HG03469 (cell line): Measurements from ENCODE around the gene JAK3.

Source experiments
- ATAC-seq: cut with Tn5 transposase; IDR thresholded peaks from one replicate; pipeline ENCODE4 v1.9.1; 2021; ENCODE audit warnings: mild to moderate bottlenecking, moderate library complexity, moderate number of reproducible peaks; ENCODE audit not compliant: unreplicated experiment

JAK3 gene

DNA sequence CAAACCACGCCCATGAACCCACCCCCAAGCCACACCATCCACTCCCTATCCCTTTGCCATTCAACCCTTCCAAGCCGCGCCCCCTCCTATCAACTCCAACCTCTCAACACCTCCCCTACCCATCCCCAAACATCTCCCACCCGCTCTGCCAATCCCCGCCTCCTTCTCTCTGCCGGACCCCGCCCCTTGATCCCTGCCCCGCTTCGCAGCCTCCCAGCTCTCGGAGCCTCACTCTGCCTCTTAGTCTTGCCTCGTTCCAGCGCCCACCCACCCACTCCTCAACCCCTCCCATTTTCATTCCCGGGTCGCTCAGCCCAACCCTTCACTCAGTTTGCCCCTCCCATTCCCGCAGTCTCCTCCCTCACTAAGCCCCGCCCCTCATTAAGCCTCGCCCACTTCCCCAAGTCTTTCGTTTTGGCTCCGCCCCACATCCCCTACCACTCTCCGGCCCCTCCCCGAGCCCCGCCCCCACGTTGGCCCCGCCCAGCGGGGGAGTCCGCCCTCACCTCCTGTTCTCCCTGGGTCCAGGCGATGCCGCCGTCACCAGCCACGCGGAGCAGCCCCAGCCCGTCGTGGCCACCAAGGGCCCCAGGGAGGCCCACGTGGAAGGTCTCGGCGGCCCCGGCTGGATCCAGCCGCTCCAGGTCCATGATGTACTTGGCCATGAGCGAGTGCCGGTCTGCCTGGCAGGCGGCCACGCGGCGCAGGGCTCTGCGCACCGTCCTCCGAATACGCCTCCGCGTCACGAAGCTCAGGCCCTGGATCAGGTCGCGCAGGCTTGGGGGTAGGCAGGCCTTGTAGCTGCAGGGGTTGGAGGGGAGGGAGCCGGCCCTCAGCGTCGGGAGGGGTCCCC is 5.7 kb downstream of the JAK3 start:
- no peak for ATAC-seq

DNA sequence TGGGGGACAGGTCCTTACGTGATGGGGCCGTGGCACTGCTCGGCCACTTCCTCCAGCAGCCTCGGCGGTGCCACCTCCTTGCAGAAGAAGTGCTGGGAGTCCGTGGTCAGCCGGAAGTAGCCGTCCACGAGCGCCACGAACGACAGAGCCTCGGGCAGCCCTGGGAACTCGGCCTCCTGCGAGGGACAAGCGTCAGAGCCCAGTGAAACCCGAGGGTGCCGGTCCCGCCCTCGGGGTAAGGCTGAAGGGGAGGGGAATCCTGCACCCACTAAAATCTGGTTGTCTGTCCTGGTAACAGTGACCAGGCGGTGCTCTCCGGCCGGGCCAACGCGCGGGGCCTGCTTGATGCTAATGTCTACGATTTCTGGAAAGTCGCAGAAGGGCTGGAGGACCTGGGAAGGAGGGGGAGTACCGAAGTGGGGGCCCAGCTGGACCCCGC is 6.4 kb downstream of the JAK3 start:
- no peak for ATAC-seq

DNA sequence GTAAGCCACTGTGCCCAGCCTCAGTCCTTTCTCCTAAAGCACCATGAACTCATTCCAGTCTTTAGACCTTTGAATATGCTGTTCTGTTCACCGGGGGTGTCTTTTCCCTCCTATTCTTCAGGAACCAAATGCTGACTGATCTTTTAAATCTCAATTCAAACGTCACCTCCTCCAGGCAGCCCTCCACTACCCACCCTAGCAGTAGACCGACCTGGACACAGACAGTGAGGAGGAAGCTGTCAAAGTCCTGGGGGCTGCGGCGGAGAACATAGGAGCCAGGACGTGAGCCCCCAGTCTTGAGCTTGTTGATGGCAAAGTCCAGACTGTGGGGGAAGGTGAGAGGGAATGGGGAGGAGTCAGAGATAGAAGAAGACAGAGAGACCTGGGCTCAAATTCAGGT is 7.8 kb downstream of the JAK3 start:
- no peak for ATAC-seq

DNA sequence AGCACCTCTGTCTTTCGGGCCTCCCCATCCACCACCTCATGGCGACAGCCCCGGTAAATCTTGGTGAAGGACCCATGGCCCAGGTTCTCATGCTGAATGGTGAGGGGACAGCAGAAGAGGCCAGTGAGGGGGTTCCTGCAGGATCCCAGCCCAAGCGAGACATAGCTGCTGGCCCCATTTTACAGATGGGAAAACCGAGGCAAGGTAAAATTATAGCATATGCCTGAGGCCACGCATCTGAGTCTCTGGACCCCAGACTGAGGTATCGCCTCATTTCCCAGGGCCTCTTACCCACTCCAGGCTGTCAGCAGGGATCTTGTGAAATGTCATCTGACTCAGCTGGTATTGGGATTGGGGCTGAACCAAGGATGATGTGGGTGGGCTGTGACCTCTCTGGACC is 9.8 kb downstream of the JAK3 start:
- no peak for ATAC-seq

DNA sequence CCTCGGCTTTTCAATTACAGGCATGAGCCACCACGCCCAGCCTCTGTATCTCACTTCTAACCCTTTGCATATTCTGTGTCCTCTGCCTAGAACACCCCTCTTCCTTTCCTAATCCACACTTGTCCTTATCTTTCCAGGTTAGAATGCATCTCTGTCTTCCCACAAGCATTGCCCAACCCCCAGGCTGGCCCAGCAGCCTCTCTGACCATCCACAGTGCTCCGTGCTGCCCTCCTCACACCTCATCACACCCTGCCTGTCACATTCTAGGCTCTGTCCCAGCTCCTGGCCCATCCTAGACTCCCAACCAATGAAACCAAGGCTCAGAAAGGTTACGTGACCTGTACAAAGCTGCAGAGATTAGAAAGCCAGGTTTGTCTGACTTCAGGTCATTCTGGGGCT is 11.3 kb downstream of the JAK3 start:
- ATAC-seq = no peak

DNA sequence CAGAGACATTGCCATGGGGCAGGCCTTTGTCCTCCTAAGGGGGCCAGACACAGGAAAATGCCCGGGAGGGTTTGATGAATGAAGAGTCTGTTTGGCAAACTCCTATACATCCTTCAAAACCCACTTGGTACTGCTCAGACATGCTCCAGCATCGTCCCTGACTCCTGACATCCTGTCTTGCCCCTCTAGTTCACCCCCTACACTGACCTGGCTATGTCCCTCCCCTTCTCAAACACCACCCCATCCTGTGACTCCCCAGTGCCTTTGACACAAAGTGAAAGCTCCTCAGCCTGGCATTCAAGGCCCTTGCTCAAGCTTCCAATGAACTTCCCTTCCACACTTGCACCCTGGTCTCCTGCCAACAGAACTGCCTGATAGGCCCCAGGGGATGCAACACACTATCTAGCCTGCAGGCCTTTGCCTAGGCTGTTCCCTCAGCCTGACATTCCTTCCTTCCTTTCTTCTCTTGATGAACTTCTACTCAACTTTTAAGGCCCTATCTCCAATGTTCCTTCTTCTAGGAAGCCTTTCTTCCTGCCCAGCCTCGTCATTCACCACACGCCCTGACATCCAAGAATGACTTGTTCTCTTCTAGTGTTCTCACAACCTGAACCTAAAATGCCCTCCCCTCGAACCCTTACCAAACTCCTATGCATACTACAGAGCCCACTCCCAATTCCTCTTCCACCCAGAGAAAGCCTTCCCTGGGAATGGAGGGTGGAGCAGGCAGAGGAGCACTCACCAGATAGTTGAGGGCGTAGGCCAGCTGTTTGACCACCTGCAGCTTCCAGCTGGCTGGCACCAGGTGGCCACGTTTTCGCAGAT is 12.4 kb downstream of the JAK3 start:
- no peak for ATAC-seq

DNA sequence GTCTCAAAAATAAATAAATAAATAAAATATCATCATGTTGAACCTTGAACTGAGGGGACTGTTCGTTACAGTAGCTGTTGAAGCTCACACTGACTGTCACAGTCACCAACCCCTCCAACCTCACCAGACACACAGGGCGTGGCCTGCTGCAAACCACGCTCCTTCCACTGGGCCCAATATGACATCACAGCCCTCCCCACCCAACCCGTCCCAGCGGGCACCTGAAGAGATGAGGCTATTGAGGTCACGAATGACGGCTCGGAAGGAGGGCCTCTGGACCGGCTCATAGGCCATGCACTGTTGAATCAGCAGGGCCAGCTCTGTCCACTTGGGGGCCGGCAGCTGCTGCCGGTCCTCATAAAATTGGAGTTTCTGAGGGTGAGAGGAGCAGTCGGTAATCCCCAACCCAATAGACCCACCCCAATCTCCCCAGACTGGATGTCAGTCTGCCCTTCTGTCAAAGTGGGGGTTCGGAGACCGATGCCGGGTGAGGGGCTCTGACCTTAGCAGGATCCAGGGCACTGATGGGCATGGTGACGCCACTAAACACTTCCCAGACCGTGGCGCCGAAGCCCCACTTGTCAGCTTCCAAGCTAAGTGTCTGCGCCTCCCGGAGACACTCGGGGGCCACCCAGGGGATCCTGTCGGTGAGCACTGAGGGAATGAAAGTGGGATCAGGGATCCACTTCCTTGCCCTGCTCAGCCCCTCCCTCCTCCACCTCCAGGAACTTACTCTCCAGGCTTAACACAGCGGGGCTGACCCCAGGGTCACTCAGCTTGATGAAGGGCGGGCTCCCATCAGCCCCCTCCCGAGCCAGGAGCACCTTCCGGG is 13.2 kb downstream of the JAK3 start:
- no peak for ATAC-seq

DNA sequence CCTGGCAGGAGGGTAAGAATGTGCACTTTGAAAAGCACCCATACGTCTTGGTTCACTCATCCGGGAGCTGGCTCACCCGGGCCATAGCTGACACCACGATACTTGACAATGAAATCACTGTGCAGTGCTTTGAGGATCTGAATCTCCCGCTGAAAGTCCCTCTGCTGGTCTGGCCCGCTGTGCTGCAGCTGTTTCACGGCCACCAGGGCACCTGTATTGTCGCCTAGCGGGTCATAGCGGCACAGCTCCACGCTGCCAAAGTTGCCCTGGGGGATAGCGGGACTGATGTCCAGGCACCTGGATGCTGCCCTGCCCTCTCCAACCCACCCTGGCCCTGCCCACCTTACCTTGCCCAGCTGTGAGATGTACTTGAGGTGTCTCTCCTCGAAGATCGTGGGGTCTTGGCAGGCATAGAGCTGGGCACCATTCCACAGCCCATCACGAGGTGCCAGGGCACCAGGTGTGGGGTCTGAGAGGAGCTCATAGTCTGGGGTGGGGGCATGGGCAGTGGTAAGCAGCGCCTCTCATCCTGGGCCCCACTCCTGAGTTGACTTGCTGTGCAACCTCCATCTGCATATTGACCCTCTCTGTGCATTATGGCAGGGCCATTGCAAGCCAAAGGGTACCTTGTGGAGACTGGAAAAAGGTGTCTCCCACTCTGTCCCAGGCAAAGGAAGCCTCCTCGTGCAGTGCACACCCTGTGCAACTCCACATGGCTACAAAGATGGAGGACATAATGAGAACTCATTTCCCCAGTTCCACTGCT is 15.2 kb downstream of the JAK3 start:
- ATAC-seq = no peak

DNA sequence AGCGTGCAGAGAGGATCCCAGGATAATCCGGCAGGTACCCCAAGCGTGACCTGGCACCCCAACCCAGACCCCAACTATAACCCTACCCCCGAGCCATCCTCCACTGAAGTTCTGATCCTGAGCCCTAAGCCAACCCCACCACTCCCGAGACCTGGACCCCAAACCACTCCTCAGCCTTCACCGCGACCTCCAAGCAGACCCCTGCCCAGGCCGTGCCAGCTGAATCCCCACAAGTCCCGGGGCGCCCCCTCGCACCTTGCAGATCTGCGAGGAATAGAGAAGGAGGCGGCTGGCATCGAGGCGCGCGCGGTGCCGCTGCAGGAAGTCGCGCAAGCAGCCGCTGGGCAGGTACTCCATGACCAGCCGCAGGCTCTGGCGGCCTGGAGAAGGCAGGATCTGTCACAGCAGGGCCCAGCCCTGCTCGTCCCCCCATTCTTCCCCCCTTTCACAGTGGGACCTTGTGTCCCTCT is 16.3 kb downstream of the JAK3 start:
- ATAC-seq = no peak

DNA sequence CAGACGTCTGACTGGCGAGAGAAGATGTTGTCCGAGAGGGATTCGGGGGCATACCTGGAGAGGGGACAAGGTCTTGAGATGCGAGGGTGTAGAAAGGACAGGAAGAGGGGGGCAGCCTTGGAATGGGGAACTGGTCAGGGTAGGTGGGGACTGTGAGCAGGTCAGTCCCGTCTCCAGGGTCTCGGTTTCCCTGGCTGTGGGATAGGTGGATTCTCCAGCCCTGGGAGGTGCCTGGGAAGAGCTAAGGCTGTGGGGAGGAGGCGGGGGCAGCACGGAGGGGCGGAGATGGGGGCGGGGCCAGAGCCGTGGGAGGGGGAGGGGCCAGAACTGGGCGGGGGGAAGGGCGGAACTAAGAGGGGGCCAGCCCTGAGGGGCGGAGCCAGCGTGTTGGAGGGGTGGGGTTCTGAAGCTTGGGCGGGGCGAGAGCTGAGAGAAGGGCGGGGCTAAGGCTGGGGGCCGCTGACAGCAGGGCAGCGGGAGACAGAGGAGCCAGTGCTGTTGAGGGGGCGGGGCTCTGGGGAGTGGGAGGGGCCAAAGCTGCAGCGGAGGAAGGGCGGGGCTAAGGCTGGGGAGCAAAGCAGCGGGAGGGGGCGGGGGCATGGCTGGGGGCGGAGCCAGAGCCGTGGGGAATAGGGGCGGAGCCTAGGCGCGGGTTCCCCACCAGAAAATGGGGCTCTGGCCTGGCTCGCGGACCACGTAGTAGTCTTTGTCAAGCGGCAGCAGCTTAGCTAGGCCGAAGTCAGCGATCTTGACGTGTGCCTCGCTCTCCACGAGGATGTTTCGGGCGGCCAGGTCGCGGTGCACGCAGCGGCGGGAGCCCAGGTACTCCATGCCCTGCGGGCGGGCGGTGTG is 17.0 kb downstream of the JAK3 start:
- no peak for ATAC-seq

DNA sequence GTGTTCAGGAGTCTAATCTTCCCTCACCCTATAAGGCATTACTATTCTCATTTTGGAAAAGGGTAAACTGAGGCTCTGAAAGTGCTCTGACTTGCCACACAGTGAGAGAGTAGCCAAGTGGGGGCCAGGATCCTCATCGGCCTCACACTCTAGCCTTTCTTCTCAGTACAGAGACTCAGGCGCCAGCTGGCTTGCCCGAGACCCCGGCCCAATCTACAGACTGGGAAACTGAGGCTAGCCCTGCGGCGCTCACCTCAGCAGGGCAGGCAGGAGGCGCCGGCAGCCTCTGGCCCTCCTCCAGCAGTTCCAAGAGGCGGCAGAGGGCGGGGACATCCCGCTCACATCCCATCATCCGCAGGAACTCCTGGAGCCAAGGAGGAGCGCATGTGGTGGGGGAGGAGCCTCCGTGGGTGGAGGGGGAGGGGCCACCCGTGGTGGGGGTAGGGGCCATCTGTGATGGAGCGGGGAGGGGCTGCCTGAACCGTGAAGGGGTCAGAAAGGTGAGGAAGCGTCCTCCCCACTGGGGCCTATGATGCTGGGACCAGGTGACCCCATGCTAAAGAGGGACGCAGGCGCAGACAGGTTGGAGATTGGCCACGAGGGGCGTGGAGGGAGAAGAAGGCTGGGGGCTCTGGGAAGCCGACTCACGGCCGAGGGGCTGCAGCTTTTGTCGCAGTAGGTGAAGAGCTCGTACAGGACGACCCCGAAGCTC is 17.8 kb downstream of the JAK3 start:
- ATAC-seq = no peak

DNA sequence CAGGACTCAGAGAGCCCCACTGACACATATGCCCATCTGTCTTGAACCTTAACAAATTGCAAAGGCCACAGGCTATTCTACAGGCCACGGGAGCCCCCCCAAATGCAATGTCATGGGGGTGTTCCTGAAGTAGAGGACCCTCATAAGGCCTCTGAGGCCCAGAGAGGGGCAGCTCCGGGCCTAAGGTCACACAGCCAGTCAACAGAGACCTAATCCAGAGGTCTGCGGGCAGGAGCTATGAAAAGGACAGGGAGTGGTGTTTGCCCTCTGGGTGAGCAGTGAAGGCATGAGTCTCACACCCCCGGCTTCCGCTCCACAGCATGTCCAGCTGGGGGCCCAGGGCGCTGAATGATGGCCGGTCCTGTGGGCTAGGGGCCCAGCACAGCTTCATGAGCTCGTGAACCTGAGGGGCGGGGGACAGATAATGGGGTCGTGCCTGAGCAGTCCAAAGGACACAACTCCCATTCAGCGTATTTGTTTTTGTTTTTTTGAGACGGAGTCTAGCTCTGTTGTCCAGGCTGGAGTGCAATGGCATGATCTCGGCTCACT is 21.2 kb downstream of the JAK3 start:
- ATAC-seq = no peak

DNA sequence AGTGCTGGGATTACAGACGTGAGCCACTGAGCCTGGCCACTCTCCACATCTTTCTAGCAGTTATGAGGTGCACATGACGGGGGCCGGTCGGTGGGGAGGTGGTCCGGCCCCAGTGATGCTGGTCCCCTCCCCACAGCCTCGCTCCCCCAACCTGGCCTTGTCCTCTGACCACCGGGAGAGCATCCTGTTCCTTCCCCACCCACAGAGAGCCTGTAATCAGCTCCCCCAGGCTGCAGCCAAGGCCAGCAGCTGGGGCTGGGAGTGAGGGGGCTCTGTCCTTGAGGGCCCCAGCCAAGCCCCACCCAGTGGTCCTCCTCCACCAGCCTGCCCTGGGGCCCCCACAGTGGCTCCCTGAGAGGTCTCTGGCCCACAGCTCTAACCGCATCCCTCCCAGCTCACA is 23.4 kb downstream of the JAK3 start:
- no peak for ATAC-seq

DNA sequence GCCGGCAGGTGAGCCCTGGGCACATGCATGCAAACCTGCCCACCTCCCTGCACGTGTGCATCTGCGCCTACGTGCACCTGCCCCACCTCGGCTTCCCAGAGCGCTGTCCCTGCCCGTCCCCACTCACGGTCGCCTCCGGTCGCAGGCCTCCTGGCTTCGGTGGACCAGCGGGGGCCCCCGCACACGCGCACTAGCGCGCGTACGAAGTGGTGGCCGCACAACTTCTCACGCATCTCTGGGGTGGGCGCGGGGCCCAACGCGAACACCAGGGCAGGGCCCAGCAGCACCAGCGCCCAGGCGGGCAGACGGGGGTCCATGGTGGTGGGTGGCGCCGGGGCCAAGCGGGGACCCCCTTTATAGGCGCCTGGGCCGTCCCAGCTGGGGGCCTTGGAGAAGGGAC is 26.6 kb downstream of the JAK3 start, which contains the start of gene INSL3:
Gene INSL3, minus strand, starts transcription at position 330 of the 400 bp plus-strand sequence. Its CDS starts 13 bp downstream, at position 317.
- no peak for ATAC-seq

DNA sequence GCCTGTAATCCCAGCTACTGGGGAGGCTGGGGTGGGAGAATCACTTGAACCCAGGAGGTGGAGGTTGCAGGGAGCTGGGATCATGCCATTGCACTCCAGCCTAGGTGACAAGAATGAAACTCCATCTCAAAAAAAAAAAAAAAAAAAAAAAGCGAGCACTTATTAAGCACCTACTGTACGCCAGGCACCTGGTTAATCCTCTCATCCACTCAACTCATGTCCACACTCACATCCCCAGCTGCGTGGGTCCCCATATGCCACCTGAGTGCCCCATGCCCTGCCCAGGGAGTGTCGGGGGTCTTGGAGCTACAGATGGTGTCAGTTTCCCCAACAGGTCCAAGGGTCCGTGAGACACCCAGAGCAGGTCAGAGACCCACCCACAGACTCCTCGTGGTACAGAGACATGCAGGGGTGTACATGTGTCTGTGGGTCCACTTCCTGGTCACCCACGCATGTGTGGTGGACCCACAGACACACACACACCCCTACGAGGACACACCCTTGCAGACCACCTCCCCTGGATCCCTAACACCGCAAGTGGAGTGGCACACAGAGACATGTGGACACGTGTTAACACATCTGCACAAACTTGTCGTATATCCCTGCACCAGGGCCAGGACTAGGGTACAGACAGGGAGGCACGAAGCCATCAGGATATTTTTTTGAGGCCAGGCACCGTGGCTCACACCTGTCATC is 30.0 kb downstream of the JAK3 start:
- ATAC-seq = no peak

DNA sequence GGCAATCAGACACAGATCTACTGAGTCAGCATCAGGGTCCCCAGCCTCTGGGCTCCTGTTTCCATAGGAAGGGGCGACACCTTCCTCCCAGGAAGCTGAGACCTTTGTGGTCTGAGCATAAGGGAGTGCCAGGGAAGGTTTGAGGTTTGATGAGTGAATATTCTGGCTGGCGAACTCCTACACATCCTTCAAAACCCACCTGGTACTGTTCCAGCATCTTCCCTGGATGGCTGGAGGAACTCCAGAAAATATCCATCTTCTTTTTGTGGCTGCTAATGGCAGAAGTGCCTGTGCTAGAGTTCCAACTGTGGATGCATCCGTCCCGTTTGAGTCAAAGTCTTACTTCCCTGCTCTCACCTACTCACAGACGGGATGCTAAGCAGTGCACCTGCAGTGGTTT is 35.7 kb downstream of the JAK3 start:
- ATAC-seq = no peak

DNA sequence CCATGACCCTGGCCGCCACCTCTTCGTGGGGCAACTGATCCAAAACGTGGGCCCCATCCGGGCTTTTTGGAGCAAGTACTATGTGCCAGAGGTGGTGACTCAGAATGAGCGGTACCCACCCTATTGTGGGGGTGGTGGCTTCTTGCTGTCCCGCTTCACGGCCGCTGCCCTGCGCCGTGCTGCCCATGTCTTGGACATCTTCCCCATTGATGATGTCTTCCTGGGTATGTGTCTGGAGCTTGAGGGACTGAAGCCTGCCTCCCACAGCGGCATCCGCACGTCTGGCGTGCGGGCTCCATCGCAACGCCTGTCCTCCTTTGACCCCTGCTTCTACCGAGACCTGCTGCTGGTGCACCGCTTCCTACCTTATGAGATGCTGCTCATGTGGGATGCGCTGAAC is 36.1 kb downstream of the JAK3 start:
- no peak for ATAC-seq

DNA sequence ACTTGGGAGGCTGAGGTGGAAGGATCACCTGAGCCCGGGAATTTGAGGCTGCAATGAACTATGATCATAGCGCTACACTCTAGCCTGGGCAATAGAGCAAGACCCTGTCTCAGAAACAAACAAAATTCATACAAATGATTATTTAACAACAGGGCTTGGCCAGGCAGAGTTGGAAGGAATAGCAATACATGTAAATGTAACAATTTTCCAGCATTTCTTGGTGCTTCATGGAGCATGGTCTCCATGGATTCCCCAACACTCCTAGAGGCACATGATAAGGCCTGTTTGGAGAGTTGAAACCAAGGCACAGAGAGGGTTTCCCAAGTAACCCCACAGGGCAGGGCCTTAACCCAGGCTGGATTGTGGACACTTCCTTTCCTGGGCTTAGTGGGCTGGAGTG is 36.7 kb downstream of the JAK3 start:
- no peak for ATAC-seq
